PFSK-1 (cell line): ENCODE measurements around the gene TGIF2.

ENCODE experiments used
- FOXP2 ChIP-seq: optimal IDR thresholded peaks from 2 replicates; pipeline ENCODE3; 2011; ENCODE audit warnings: borderline replicate concordance, control low read depth, inconsistent platforms; ENCODE audit not compliant: insufficient read depth; ENCODE audit errors: extremely low read length, extremely low read depth
- POLR2AphosphoS5 ChIP-seq: IDR thresholded peaks from 2 replicates; pipeline ENCODE4 v1.6.1; 2012; ENCODE audit warnings: low read depth, mild to moderate bottlenecking, control low read depth, low read length, moderate library complexity
- REST ChIP-seq, 2 experiments: IDR thresholded peaks; 2 replicates each; pipeline versions ENCODE4 v1.6.1 to v1.8.0; 2011 to 2012; ENCODE audit warnings: low read depth in 2 of 2, low read length in 2 of 2, control low read depth in 1 of 2, inconsistent platforms in 1 of 2, mild to moderate bottlenecking in 1 of 2, moderate library complexity in 1 of 2; ENCODE audit not compliant: insufficient read depth in 1 of 2
- SIN3A ChIP-seq: IDR thresholded peaks from 2 replicates; pipeline ENCODE4 v1.6.1; 2012; ENCODE audit warnings: mild to moderate bottlenecking, low read length, moderate library complexity, borderline replicate concordance; ENCODE audit not compliant: insufficient read depth

- TF ChIP-seq POLR2AphosphoS5 (no peak), SIN3A (no peak), FOXP2 (no peak), REST (IDR thresholded peaks at IDR 0.05; ENCODE audit: insufficient read depth in 1 of 2, low read depth in 2 of 2, low read length in 2 of 2) (no peak)
Measured at GRCh38 chr20:36593347-36593929, 20.0 kb downstream of the TGIF2 start.
